HepG2 (cell line): ENCODE data around the gene POU2F1. TPM values are rescaled to one million over a fixed set of nuclear protein-coding genes. Genes with fewer than 3 reads are reported as not detected.
A peak's percentile ranks its signal among the peaks of the same experiment; 100 is the strongest.

Source experiments
- GATAD1 ChIP-seq: IDR thresholded peaks from 2 replicates; pipeline ENCODE4 v1.6.1; 2016; ENCODE audit warnings: missing genetic modification reagents, missing compliant biosample characterization
- IKZF5 ChIP-seq: IDR thresholded peaks from 2 replicates; pipeline ENCODE4 v1.6.1; 2018; ENCODE audit warnings: missing genetic modification reagents, mild to moderate bottlenecking, missing compliant biosample characterization
- SMAD3 ChIP-seq: sonication (generic); formaldehyde crosslinking; IDR thresholded peaks from 2 replicates; pipeline ENCODE4 v1.4.0; 2020; ENCODE audit warnings: missing genetic modification reagents
- SOX6 ChIP-seq, 2 experiments: fragments of 450-650 bp in 1 of 2; sonication (generic) in 1 of 2; formaldehyde crosslinking in 1 of 2; IDR thresholded peaks; 2 replicates each; pipeline versions ENCODE4 v1.4.0 to v1.6.1; 2017 to 2020; ENCODE audit warnings: antibody characterized with exemption in 1 of 2, mild to moderate bottlenecking in 1 of 2, missing genetic modification reagents in 1 of 2
- THAP11 ChIP-seq: IDR thresholded peaks from 2 replicates; pipeline ENCODE4 v1.6.1; 2016; ENCODE audit warnings: missing biosample characterization, missing genetic modification reagents
- ZFX ChIP-seq: sonication (generic); formaldehyde crosslinking; IDR thresholded peaks from 2 replicates; pipeline ENCODE4 v1.4.0; 2020; ENCODE audit warnings: mild to moderate bottlenecking, low read depth, missing genetic modification reagents, moderate library complexity
- ZNF230 ChIP-seq: sonication (generic); formaldehyde crosslinking; IDR thresholded peaks from 2 replicates; pipeline ENCODE4 v1.4.0; 2020; ENCODE audit warnings: mild to moderate bottlenecking, missing genetic modification reagents
- ZNF232 ChIP-seq: sonication (generic); formaldehyde crosslinking; IDR thresholded peaks from 2 replicates; pipeline ENCODE4 v1.4.0; 2020; ENCODE audit warnings: missing genetic modification reagents, borderline replicate concordance
- ZNF547 ChIP-seq: sonication (generic); formaldehyde crosslinking; IDR thresholded peaks from 2 replicates; pipeline ENCODE4 v1.5.1; 2020; ENCODE audit warnings: mild to moderate bottlenecking, missing genetic modification reagents
- ZNF766 ChIP-seq: sonication (generic); formaldehyde crosslinking; IDR thresholded peaks from 2 replicates; pipeline ENCODE4 v1.5.0; 2020; ENCODE audit warnings: missing genetic modification reagents, borderline replicate concordance
- polyA plus RNA-seq, 8 experiments: library from polyadenylated mRNA; depleted of rRNA in 3 of 8; stranded (reverse) in 7 of 8; unstranded in 1 of 8; fragments of >200 nt; fragmentation: Illumina TruSeq in 4 of 8; extraction: Trizol in 4 of 8; gene quantifications; 2 replicates each; pipeline versions ENCODE4 v1.2.1 to v1.2.3, GENCODE V29; 2011 to 2016; ENCODE audit warnings: low read depth in 4 of 8, missing spikeins in 1 of 8, mixed read lengths in 1 of 8; ENCODE audit not compliant: insufficient read depth in 1 of 8
- total RNA-seq, 5 experiments: library from RNA; depleted of rRNA; stranded (reverse); fragments of >200 nt; fragmentation: Illumina TruSeq; extraction: Trizol; gene quantifications; 2 replicates each; pipeline ENCODE4 v1.2.3, GENCODE V29; 2016; ENCODE audit warnings: low read depth in 1 of 5
- TF ChIP-seq, protein P1 (sequence below): sonication (generic); formaldehyde crosslinking; IDR thresholded peaks from 2 replicates; pipeline ENCODE4 v1.5.1; 2020; ENCODE audit warnings: mild to moderate bottlenecking, missing genetic modification reagents
- TF ChIP-seq, protein P2 (sequence below): IDR thresholded peaks from 2 replicates; pipeline ENCODE4 v1.6.1; 2016; ENCODE audit warnings: low read depth, missing genetic modification reagents, missing compliant biosample characterization
- TF ChIP-seq, protein P3 (sequence below): sonication (generic); formaldehyde crosslinking; IDR thresholded peaks from 2 replicates; pipeline ENCODE4 v1.4.0; 2020; ENCODE audit warnings: missing genetic modification reagents
- TF ChIP-seq, protein P4 (sequence below): sonication (generic); formaldehyde crosslinking; IDR thresholded peaks from 2 replicates; pipeline ENCODE4 v1.5.0; 2020; ENCODE audit warnings: missing genetic modification reagents

POU2F1 gene
- total and polyA plus RNA-seq, 2 of the 13 experiments (the other 11 are each of a cell fraction or from before 2014, with no cell fraction given): 10.2 to 13.0 TPM

DNA sequence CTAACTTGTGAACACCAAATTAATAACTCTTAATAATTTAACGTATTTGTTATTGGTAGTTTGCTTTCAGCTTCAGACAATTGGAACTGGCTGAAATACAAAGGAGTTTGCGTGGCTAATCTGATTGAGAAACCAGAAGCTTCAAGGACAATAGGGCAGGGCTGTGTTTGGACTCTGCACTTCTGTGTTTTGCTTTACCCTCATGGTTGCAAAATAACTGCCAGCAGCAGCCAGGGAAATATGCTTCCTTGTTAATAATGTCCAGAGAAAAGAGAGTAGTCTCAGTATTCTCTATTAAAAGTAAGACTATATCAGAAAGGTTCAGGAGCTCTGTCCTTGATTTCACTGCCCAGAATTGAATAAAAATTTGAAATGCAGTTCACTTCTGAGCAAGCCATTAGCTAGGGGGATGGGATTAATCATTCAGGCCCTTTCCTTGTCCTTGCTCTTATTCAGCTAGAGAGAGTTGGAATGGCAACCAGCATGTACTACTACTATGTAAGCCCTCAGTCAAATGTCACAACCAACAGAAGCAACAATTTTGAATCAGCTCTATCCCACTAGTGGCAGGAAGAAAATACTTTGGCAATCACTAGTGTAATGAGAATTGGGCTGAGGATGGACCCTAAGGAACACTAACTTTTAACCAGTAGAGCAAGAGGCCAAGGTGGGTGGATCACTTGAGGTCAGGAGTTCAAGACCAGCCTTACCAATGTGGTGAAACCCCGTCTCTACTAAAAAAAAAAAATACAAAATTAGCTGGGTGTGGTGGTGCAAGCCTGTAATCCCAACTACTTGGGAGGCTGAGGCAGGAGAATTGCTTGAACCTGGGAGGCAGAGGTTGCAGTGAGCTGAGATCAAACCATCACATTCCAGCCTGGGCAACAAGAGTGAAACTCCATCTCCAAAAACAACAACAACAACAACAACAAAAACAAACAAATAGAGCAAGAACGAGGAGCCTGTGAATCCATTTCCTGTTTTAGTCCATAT, 76.8 kb downstream of the POU2F1 start (continued):
- TF ChIP-seq, protein P1, sequence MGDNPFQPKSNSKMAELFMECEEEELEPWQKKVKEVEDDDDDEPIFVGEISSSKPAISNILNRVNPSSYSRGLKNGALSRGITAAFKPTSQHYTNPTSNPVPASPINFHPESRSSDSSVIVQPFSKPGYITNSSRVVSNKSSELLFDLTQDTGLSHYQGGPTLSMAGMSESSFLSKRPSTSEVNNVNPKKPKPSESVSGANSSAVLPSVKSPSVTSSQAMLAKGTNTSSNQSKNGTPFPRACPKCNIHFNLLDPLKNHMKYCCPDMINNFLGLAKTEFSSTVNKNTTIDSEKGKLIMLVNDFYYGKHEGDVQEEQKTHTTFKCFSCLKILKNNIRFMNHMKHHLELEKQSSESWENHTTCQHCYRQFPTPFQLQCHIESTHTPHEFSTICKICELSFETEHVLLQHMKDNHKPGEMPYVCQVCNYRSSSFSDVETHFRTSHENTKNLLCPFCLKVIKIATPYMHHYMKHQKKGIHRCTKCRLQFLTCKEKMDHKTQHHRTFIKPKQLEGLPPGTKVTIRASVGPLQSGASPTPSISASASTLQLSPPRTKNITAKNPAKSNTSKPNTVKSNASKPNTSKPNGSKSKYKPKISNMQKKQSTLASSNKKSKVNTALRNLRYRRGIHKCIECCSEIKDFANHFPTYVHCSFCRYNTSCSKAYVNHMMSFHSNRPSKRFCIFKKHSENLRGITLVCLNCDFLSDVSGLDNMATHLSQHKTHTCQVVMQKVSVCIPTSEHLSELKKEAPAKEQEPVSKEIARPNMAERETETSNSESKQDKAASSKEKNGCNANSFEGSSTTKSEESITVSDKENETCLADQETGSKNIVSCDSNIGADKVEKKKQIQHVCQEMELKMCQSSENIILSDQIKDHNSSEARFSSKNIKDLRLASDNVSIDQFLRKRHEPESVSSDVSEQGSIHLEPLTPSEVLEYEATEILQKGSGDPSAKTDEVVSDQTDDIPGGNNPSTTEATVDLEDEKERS (CRISPR knock-in tag): no peak
- TF ChIP-seq SOX6 (IDR thresholded peaks at IDR 0.05) (no peak), SOX6 (CRISPR knock-in tag; IDR thresholded peaks at IDR 0.05) (peak; percentile 99), ZNF766 (peak; percentile 53; the same call in 1 of the 2 replicates), GATAD1 (CRISPR knock-in tag) (peak; percentile 24; the same call in 1 of the 2 replicates), SMAD3 (CRISPR knock-in tag) (peak; percentile 79; the same call in 1 of the 2 replicates), THAP11 (CRISPR knock-in tag) (peak; percentile 74), ZNF547 (CRISPR knock-in tag) (0 out of 2 replicates have a peak, but pooled peaks have one; percentile 33), ZNF230 (CRISPR knock-in tag) (0 out of 2 replicates have a peak, but pooled peaks have one; percentile 39), IKZF5 (CRISPR knock-in tag) (peak; percentile 76; the same call in 1 of the 2 replicates), ZFX (CRISPR knock-in tag) (no peak), ZNF232 (CRISPR knock-in tag) (0 out of 2 replicates have a peak, but pooled peaks have one; percentile 50)
- TF ChIP-seq, protein P2, sequence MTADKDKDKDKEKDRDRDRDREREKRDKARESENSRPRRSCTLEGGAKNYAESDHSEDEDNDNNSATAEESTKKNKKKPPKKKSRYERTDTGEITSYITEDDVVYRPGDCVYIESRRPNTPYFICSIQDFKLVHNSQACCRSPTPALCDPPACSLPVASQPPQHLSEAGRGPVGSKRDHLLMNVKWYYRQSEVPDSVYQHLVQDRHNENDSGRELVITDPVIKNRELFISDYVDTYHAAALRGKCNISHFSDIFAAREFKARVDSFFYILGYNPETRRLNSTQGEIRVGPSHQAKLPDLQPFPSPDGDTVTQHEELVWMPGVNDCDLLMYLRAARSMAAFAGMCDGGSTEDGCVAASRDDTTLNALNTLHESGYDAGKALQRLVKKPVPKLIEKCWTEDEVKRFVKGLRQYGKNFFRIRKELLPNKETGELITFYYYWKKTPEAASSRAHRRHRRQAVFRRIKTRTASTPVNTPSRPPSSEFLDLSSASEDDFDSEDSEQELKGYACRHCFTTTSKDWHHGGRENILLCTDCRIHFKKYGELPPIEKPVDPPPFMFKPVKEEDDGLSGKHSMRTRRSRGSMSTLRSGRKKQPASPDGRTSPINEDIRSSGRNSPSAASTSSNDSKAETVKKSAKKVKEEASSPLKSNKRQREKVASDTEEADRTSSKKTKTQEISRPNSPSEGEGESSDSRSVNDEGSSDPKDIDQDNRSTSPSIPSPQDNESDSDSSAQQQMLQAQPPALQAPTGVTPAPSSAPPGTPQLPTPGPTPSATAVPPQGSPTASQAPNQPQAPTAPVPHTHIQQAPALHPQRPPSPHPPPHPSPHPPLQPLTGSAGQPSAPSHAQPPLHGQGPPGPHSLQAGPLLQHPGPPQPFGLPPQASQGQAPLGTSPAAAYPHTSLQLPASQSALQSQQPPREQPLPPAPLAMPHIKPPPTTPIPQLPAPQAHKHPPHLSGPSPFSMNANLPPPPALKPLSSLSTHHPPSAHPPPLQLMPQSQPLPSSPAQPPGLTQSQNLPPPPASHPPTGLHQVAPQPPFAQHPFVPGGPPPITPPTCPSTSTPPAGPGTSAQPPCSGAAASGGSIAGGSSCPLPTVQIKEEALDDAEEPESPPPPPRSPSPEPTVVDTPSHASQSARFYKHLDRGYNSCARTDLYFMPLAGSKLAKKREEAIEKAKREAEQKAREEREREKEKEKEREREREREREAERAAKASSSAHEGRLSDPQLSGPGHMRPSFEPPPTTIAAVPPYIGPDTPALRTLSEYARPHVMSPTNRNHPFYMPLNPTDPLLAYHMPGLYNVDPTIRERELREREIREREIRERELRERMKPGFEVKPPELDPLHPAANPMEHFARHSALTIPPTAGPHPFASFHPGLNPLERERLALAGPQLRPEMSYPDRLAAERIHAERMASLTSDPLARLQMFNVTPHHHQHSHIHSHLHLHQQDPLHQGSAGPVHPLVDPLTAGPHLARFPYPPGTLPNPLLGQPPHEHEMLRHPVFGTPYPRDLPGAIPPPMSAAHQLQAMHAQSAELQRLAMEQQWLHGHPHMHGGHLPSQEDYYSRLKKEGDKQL (CRISPR knock-in tag): peak; percentile 34; the same call in 1 of the 2 replicates
- TF ChIP-seq, protein P3, sequence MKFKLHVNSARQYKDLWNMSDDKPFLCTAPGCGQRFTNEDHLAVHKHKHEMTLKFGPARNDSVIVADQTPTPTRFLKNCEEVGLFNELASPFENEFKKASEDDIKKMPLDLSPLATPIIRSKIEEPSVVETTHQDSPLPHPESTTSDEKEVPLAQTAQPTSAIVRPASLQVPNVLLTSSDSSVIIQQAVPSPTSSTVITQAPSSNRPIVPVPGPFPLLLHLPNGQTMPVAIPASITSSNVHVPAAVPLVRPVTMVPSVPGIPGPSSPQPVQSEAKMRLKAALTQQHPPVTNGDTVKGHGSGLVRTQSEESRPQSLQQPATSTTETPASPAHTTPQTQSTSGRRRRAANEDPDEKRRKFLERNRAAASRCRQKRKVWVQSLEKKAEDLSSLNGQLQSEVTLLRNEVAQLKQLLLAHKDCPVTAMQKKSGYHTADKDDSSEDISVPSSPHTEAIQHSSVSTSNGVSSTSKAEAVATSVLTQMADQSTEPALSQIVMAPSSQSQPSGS (CRISPR knock-in tag): peak; percentile 63; the same call in 1 of the 2 replicates
- TF ChIP-seq, protein P4, sequence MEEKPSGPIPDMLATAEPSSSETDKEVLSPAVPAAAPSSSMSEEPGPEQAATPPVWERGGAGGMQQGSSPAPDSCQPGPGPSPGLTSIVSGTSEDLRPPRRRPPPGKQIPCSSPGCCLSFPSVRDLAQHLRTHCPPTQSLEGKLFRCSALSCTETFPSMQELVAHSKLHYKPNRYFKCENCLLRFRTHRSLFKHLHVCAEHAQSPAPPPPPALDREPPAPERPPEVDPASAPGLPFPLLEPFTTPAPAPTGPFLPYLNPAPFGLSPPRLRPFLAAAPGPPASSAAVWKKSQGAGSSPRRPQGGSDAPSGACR (CRISPR knock-in tag): peak; percentile 71; the same call in 1 of the 2 replicates
